ENCODE measurements around the gene CCDC15. TPM values are rescaled to one million over a fixed set of nuclear protein-coding genes. Genes with fewer than 3 reads are reported as not detected.

Gene CCDC15
- total and polyA plus RNA-seq, 2 experiments from 2014 or later = 2.2 TPM

DNA sequence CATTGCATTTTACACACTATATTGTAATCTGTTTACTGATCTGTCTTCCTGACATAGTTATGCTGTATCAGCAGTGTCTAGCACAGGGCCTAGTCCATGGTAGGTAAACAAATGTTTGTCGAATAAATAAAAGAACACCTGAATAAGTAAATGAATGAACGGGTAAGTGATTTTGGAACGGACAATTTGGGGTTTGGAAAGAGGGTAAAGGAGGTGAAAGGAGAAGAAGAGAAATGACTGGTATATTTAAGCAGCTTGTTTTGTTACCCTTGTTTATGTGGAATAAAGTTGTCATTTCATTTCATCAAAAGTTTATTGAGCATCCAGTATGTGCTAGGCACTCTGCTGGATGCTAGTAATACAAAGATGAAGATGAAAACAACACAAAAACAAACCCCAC is 35.1 kb upstream of the CCDC15 start, which contains the start of gene HEPN1:
Gene HEPN1 (plus strand): TSS at position 301 of the 400 bp plus-strand sequence.
- Histone ChIP-seq H3K27ac (no peak within 1 kb of the TSS), H3K36me3 (no peaks in the 10 kb centered on the region), H3K27me3 (peaks cover 10% of the 10 kb centered on the region), H3K9me3 (ENCODE audit: low read depth) (no peaks in the 10 kb centered on the region), H3K4me3 (no peak within 1 kb of the TSS), H3K4me1 (ENCODE audit: low read depth) (no peaks in the 10 kb centered on the region)
- no peak for DNase-seq (ENCODE audit: low read depth in 1 of 2, low spot score in 1 of 2)
- TF ChIP-seq, protein P1, sequence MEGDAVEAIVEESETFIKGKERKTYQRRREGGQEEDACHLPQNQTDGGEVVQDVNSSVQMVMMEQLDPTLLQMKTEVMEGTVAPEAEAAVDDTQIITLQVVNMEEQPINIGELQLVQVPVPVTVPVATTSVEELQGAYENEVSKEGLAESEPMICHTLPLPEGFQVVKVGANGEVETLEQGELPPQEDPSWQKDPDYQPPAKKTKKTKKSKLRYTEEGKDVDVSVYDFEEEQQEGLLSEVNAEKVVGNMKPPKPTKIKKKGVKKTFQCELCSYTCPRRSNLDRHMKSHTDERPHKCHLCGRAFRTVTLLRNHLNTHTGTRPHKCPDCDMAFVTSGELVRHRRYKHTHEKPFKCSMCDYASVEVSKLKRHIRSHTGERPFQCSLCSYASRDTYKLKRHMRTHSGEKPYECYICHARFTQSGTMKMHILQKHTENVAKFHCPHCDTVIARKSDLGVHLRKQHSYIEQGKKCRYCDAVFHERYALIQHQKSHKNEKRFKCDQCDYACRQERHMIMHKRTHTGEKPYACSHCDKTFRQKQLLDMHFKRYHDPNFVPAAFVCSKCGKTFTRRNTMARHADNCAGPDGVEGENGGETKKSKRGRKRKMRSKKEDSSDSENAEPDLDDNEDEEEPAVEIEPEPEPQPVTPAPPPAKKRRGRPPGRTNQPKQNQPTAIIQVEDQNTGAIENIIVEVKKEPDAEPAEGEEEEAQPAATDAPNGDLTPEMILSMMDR (IDR thresholded peaks at IDR 0.05; ENCODE audit: low read depth, low read length) = no peak

DNA sequence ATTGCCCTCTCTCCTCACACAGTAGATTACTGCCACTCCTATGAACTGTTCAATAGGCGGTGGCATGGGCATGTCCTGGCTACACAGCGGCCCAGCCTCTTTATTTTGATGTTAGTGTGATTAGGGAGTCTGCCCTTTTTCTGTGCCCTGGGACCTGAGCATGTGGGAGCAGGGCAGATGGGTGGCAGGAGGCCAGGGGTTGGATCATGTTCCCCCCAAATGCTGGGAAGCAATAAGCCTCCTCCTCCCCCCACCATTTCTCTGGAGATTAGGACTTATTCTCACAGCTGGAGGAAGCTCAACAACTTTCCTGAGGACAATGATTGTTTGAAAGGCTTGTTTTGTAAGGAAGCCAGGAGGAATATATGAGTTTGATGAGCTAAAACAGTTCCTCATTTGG is 34.1 kb upstream of the CCDC15 start:
- H3K9me3 ChIP-seq (ENCODE audit: low read depth) = no peaks in the 10 kb centered on the region
- no peaks in the 10 kb centered on the region for H3K4me1 ChIP-seq (ENCODE audit: low read depth)
- H3K36me3 ChIP-seq = no peaks in the 10 kb centered on the region
- peaks cover 10% of the 10 kb centered on the region for H3K27me3 ChIP-seq
- no peak overlapping the region for H3K4me3 ChIP-seq
- H3K27ac ChIP-seq = no peak overlapping the region
- TF ChIP-seq, protein P1 (IDR thresholded peaks at IDR 0.05; ENCODE audit: low read depth, low read length) = no peak
- DNase-seq (ENCODE audit: low read depth in 1 of 2, low spot score in 1 of 2) = no peak

GRCh38 chr11:124920356-124920755 is 33.6 kb upstream of the CCDC15 start:
- TF ChIP-seq, protein P1 (IDR thresholded peaks at IDR 0.05; ENCODE audit: low read depth, low read length) = no peak
- no peak overlapping the region for H3K4me3 ChIP-seq
- no peak overlapping the region for H3K27ac ChIP-seq

GRCh38 chr11:124920870-124921609 is 33.0 kb upstream of the CCDC15 start:
- DNase-seq (ENCODE audit: low read depth in 1 of 2, low spot score in 1 of 2) = peak; percentile 76 to 86
- H3K27me3 ChIP-seq = peaks cover 10% of the 10 kb centered on the region
- H3K4me1 ChIP-seq (ENCODE audit: low read depth) = no peaks in the 10 kb centered on the region
- peak overlapping the region; percentile 50 for H3K27ac ChIP-seq
- H3K4me3 ChIP-seq = peak overlapping the region; percentile 35
- TF ChIP-seq, protein P1 (IDR thresholded peaks at IDR 0.05; ENCODE audit: low read depth, low read length) = no peak
- H3K36me3 ChIP-seq = no peaks in the 10 kb centered on the region
- H3K9me3 ChIP-seq (ENCODE audit: low read depth) = no peaks in the 10 kb centered on the region

More at GRCh38 chr11:124920356-124920755, 33.6 kb upstream of the CCDC15 start:
- no peaks in the 10 kb centered on the region for H3K4me1 ChIP-seq (ENCODE audit: low read depth)
- peaks cover 10% of the 10 kb centered on the region for H3K27me3 ChIP-seq
- DNase-seq (ENCODE audit: low read depth in 1 of 2, low spot score in 1 of 2) = no peak
- H3K9me3 ChIP-seq (ENCODE audit: low read depth) = no peaks in the 10 kb centered on the region
- no peaks in the 10 kb centered on the region for H3K36me3 ChIP-seq

DNA sequence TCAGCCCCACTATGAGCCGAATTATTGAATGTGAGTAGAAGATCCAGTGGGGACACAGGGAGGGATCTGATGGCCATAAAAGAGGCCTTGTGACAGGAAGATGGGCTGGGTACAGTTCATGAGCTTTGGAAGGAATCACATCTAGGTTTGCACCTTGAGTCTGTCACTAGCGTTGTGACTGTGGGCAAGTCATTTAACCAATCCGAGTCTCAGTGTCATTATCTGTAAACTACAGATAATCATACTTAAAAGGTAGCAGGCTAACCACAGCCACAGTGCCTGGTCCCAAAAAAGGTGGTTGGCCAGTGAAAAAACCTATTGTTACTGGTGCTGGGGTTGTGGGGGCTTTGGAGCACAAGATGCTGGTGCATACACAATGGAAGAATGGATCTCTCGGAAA is 31.2 kb upstream of the CCDC15 start:
- no peak overlapping the region for H3K27ac ChIP-seq
- peaks cover 10% of the 10 kb centered on the region for H3K27me3 ChIP-seq
- DNase-seq (ENCODE audit: low read depth in 1 of 2, low spot score in 1 of 2) = no peak
- no peaks in the 10 kb centered on the region for H3K4me1 ChIP-seq (ENCODE audit: low read depth)
- TF ChIP-seq, protein P1 (IDR thresholded peaks at IDR 0.05; ENCODE audit: low read depth, low read length) = no peak
- no peaks in the 10 kb centered on the region for H3K9me3 ChIP-seq (ENCODE audit: low read depth)
- H3K4me3 ChIP-seq = no peak overlapping the region
- H3K36me3 ChIP-seq = no peaks in the 10 kb centered on the region

Measured in cardiac muscle cell (in vitro differentiated cells and primary cell).